SIG-M5 treated with dmso at 0.1 percent for 504 hours (cell line): Measurements from ENCODE around the gene ANXA11.
A peak's percentile ranks its signal among the peaks of the same experiment; 100 is the strongest.

Experiments
- DNase-seq: peaks from one replicate; lab custom pipeline; 2025; ENCODE audit not compliant: unreplicated experiment; lab: John Stamatoyannopoulos, UW

The ANXA11 gene

DNA sequence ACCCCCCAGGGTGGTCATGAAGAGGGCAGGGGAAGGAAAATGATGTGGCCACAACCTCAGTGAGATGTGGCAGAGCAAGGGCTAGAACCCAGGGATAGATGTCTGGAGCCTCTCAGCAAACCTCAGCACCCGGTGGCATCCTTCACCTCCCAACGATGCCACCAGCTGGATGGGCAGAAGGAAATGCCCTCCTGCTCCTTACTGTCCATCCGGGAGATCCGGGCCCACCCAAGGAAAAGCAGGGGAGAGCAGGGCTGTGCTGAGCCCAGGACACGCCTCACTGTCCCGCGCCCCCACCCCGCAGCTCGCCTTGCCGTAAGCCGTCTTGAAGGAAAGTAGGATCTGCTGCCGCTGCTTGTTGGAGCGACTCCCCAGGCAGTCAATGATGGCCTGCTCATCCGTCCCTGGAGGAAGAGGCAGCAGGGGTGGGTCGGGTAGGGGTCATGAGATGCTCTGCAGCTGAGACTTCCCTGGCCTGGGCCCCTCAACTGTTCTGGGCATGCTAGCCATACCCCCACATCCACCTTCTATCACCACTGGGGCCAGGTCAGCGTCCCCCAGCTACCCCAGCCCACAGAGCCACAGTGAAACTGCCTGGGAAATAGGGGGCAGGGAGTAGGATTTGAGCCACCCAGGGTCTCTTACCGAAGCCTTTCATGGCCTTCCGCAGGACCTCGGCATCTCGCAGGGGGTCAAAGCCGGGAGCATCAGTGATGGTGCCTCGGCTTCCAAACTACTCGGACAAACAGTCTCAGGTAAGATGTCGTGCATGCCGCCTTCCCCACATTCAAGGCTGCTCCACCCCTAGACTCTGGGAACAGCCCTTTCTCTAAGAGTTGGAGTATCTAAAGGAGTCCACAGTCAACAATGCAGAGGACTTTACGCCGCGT, 38.5 kb downstream of the ANXA11 start:
- DNase-seq, result no peak

DNA sequence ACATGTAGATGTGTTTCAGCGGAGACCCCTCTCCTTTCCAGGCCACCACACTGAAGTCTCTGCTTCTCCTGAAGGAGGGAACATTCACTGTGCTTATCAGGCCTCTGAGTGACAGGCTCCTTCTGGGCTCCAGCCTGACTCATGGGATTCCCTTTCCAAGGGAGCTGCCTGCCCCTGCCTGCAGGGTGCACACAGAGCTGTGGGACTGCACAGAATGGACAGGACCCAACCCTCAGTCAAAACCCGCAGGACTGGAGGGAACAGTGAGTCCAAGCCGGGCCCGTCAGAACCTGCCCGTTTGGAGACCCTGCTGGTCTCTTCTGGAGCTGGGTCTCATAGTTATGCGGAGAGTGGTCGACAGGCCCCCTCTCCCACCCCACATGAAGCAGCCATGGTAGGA, 40.2 kb downstream of the ANXA11 start:
- no peak for DNase-seq

DNA sequence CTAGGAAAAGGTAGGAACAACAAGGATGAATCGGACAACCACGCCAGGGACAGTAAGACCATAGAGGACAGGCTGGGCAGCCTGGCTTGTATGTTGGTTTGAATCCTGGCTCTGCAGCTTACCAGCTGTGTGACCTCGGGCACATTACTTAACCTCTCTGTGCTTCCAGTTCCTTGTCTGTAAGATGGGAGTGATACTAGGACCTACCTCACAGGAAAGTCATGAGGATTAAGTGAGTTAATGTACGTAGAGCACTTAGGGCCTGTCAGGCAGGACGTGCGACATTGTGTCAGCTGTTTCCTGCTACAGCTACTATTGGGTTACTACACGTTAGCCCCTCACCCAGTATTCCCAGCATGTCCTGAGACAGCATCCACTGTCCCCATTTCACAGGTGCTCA, 40.7 kb downstream of the ANXA11 start:
- no peak for DNase-seq

DNA sequence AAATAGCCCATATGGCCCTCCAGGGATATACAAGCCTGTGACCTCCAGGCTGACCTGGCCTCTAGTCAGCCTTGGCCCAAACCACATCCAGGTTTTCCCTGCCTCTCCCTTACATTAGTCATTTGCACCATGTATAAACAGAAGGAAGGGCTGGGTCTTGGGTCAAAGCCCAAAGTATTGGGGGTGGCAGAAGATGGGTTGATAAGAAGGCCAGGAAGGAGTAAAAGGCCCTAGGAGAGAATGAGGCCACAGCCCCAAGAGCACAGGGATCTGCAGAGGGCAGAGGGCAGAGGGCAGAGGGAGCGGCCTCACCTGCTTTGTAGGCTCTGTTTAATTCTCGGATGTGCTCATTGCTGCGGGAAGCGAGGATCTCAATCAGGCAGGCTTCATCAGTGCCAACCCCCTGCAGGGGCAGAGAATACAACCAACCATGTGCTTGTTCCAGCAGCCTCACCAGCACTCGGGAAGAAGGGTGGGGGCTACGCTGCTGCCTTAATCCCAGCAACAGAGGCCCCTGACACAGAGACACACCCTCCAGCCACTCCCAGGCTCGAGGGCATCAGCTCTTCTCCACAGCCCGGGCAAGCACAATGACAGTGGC, 41.5 kb downstream of the ANXA11 start:
- DNase-seq, result no peak

DNA sequence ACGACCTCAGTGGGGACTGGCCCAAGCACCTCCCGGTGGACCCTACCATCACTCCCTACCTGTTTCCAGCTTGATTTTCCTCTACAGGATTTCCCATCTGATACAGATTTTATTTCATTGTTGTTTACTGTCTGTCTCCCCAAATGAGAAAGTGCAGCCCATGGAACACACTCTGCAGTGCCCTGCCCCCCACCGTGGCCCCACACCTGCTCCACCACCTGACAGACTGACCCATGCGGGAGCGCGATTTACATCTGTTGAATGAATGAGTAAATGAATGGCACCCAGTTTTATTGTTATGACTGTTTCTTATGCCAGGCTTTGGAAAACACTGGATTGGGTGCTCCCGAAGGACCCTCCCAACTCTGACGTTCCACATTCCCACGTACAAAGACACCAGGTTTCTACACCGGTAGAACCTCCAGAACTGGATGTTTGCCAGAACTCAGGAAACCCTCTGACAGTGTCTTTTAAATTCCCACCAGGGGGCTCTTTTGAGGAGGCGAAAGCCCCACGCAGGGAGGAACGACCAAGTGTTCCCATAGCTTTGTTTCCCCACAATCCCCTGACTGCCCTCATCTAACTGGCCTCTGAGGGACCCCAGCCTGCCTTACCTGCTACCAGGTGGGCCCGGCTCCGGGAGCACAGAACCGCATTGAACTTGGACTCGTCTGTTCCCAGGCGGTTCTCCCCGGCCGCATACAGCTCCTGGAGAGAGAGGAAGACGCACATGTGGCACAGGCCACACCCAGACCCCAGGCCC, 43.8 kb downstream of the ANXA11 start:
- DNase-seq, result no peak

DNA sequence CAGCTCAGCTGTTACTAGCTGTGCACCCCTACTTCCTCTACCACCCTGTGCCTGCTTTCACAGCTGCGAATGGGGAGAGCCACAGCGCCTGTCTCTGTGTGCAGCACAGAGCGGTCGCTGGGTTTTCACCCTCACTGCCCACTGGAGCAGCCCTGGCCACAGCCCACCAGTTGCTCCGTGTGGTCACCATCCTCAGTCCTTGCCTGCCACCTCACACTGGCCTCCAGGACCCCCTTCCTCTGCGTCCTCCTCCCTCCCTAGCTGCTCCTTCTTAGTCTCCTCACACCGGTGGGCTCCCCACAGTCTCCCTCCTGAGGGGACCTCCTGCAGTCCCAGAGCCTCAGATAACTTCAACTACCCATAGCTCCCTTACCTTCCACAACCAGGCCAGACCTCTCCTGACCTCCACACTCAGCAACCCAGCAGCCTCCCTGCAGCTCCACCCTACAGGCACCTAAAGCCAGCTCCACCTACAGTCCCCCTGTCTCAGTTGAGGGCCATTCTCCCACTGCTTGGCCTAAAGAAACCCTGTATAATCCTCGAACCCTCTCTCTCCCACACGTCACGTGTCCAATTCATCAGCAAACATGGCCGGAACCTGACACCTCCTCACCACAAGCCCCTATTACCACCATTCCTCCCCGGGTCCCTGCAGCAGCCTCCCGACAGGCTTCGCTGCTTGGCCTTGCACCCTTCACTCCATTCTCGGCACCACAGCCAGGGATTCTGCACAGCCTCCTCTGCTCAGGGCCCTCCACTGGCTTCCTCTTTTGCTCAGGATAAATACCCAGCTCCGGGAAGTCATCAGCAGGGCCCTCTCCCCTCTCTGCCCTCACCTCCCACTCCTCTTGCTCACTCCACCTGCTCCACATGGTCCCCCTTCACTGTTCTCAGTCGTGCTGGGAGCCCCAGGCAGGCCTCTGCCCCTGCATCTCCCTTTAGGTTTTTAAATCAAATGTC, 44.7 kb downstream of the ANXA11 start:
- DNase-seq, result no peak

DNA sequence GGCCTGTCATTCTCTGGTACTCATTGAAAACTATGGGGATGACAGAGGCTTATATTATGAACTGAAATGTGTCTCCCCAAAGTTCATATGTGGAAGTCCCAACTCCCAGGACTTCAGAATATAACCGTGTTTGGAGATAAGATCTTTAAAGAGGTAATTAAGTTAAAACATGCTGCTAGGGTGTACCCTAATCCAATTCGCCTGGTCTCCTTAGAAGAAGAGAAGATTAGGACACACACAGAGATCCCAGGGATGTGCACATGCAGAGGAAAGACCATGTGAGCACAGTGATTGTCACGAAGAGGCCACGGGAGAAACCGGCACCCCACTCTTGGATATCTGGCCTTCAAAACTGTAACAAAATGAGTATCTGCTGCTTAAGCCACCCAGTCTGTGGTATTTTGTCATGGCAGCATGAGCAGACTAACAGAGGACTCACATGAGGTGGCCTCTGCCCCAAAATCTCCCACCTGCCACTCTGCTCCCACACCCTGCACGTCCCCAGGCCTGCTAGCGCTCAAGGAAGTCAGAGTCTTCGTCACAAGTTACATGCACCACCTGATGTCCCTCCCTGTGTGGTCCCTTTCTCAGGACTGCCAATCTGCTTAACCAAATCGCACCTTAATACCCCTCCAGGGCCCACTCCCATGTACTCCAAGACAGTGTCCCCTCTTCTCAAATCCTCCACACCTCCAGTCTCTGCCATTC, 46.0 kb downstream of the ANXA11 start:
- no peak for DNase-seq

DNA sequence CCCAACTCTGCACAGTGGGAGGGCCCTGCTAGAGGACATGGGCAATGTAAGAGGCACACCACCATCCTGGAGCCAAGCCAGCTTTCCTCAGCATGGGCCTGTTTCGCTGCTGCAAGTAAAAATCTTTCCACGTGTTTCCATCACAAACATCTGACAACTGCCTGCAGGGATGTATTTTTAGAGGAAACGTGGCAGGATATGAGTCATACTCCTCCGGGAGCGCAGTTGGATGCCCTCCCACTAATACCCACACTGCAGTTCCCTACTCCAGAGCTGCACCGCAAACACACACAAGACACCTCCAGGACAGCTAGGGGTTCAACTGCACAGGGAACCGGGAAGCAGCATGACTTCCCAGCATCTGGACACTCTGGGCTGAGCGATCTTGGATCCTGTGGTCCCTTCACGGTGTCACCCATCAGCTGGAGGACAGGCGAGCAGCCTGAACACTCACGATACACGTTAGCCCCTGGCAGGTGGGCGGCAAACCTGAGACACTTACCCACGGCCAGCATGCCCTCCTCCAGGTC, 46.7 kb downstream of the ANXA11 start:
- peak; percentile 84 for DNase-seq

DNA sequence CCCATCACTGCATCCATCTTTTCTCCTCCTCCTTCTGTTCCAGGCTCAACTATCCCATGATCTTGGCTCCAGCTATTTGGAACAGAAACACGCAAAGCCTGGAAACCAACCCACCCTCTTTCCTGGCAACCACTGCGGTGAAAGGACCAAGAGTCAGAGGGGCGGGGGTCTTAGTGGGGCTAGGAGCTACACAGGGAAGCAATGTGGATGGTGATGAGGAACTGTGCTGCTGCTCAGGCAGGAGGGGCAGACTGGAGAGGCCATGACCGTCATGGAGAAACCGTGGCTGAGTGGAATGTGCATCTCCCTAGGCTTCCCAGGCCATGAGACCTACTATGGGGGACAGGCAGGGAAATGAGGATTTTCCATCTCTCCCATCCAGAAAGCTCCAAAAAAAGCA, 47.2 kb downstream of the ANXA11 start:
- DNase-seq, result no peak

DNA sequence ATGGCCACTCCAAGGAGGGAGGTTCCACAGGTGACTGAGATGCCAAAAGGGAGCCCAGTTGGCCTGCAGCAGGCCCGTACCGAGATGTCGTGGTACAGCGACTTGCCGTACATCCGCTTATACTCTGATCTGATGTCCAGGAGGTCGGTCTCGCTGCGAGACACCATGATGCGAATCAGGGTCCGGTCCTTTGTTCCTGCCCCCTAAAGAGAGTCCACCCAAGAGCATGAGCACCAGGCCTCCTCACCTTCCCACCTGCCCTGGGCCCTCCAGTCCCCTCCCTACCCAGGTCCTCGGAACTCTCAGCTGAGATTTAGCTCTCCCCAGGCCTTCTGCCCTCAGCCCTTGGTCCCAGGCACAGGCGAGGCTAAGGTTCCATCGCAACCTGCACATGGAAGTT, 47.8 kb downstream of the ANXA11 start:
- DNase-seq, result no peak

DNA sequence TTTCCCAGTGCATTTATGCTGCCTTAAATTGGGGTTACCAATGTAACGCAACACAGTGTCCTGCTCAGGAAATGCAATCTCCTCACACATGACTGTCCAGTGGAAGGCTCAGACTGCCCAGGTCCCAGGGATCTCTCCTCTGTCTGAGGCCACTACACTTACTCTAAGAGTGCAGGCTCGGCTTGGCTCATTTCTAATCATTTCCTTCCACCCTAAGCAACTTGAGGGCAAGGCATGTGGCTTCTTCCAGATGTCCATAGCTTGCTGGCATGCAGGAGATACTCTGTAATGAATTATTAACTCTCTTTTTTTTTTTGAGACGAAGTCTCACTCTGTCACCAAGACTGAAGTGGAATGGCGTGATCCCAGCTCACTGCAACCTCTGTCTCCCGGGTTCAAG, 49.1 kb downstream of the ANXA11 start:
- no peak for DNase-seq

DNA sequence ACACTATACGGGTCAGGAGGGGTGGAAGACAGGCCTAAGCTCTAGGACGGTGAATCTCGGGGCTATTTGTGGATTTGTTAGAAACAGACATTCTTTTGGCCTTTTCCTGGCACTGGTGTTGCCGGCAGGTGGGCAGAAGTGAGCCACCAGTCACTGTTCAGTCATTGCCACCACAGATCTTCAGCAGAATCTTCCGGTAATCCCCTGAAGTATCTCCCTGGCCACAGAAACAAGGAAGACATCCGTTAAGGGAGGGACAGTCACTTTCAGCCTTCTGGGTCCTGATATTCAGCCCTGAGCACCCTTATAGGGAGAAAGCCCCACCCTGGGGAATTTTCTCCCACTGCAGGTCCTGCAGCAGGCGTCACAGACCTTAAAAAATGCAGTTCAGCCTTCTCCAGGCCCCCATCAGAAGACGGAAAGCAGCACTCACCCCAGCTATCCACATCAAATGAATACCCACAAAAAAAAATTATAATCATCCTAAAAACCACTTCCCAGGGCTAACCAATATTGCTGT, 49.6 kb downstream of the ANXA11 start:
- DNase-seq, result no peak

DNA sequence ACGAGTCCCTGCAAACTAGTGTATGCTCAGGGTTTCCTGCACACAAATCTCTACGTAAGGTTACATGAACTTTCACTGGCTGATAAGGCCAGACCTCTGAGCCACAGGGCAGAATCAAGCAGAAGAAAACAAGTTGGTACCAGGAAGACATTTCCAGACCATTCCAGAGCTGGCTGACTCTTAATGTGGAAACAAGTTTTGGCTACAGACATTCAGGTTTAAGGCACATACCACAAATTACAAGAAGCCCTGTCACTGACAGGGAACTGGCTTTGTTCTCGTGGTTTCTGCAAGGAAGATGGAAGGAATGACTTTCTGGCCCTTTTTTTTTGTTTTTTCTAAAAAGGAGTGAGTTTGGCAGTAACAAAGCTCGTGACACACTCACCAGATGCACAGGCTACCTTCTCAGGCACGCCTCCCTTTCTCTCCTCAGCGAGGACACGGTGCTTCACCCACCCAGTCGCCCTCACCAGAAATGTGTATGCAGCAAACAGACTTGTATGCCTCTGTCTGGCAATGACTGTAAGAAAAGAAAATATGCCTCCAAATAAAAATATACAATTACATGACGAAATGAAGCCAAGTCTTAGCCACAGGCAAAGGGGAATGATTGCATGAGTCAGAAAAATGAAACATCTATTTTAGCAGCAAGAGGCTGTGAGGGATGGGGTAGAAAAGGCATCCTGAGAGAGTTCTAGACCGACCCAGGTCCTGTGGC, 50.2 kb downstream of the ANXA11 start:
- no peak for DNase-seq

DNA sequence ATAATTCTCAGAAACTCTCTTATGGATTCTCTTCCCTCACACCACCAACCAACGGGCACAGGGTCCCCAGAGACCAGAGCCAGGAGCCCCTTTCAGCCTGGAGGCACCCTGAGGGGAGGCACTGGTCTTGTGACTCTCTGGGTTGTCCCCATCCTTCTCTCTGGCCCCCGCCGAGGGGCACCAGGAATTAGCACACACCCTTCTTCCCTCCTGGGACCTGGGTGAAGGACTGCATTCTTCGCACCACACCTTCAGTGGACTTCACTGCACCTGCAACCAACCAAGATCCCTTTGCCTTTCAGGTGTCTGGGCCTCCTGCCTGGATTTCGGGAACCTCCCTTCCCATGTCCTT, 50.7 kb downstream of the ANXA11 start:
- DNase-seq, result no peak

DNA sequence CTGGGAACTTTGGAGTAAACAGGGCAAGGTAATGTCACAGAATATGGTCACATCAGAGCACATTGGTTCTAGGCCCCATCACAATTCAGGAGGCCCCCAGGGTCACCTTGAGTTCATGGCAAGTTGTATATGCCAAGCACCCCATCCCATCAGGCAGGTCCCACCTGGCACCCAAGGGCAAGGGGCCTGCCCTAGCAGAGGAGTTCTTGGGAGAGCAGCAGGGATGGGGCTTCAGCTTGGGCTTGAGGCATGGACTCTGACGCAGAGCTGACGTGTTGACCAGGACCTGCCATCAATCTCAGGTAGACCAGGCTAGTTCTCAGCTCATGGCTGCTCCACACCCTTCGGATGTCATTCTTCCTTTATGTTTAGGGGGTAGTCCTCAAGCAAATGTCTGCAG, 51.9 kb downstream of the ANXA11 start:
- no peak for DNase-seq

DNA sequence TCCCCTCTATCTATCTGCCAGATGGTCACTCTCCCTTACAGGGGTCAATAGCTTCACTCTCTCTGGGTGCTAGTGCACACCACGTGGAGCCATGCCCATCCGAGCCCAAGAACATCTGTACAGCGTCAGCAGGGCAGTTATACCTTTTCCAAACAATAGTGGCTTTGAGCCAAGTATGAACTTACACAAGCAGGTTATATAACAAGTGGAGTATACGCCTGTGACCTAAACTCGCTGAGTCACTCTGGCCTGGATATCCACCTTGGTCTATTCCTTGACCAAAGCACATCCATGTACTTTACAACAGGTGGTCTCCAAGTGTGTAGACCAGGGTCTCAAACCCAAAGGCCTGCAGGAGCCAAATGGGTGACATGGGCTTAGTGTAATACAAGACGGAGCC, 52.5 kb downstream of the ANXA11 start:
- DNase-seq, result no peak

DNA sequence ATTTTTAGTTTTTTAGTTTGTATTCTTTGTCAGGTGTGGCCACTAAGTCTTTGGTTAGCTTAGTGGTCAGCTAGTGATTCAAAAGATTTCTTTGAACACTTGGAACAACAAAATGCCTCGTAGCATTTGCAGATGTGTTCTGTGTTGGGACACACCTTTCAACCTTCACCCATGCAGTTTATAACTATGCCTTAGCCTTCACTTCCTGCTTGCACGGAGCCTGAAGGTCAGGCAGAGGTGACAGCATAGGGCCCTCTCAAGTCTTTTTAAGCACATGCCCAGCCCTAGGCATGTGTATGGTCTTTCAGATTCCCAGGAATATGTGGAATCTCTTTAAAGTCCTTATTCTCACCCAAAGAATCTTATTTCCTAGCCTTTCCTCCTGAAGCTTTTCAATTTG, 55.2 kb downstream of the ANXA11 start:
- DNase-seq, result no peak

DNA sequence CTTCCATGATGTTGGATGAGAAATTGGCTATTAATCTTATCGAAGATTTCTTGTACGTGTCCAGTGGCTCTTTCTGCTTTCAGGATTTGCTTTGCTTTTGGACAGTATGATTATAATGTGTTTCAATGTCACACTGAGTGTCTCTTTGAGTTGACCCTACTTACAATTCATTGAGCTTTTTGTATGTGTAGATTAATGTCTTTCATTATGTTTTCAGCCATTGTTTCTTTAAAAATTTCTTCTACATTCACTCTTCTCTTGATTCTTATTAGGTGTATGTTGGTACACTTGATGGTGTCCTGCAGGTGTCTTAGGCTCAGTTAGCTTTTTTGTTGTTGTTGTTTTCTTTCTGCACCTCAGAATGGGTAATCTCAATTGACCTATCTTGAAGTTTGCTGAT, 56.2 kb downstream of the ANXA11 start:
- DNase-seq, result no peak

DNA sequence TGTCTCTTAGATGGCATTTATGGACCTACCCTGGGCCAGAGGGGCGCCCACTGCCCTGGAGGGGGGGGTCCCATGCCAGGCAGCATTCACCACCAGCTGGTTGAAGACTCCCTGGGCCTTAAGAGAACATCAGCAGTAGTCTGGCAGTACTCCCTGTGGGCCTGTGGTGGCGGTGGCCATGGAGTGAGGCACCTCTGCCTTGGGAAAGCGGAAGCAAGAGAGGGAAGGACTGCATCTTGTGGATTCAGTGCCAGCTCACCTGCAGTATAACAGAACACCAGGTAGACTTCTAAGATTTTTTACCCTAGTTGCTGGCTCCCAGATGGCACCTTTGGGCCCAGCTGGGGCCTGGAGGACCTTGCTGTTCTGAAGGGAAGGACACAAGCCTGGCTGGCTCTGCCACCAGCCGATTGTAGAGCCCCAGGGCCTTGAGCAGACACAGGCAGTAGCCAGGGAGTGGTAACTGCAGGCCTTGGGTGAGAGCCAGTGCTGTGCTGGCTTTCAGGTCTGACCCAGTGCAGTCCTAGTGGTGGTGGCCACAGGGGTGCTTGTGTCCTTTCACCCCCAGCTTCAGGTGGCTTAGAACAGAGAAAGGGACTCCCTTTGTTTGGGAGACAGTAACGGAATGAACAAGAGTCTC, 57.1 kb downstream of the ANXA11 start:
- DNase-seq, result no peak
